Stimulated activated CD4-positive, alpha-beta T cell treated with anti-CD3 and anti-CD28 coated beads, Interleukin-1b, Interleukin-23, amount 100 ng/mL, for 24 hours (primary cell): Measurements from ENCODE around the gene NQO2.
"Not testable (repeated sequence)": the region's sequence is repeated elsewhere in the genome, so short reads cannot be mapped to it uniquely, and the experiment has no call there.

Source experiments
- DNase-seq, 4 experiments: peaks; one replicate each; pipeline ENCODE4 v3.0.0-alpha.2; 2020; ENCODE audit warnings: low read depth in 4 of 4, low spot score in 1 of 4

Gene NQO2

GRCh38 chr6:2969549-2969948 lies 30.1 kb upstream of the NQO2 start:
- DNase-seq = no peak

- DNase-seq = no peak
These were observed 29.5 kb upstream of the NQO2 start for GRCh38 chr6:2970034-2970685.

GRCh38 chr6:2970753-2971419 lies 28.8 kb upstream of the NQO2 start:
- peak in 3 of 4 experiments; percentile 16 to 48 (median 22) for DNase-seq

GRCh38 chr6:2971420-2972218 lies 28.1 kb upstream of the NQO2 start, which contains the start of gene SERPINB6:
TSS of gene SERPINB6 (minus strand) at chr6:2971567. CDS start at chr6:2959332, 12,235 bp downstream.
- DNase-seq = peak in 1 of 4 experiments; percentile 4

GRCh38 chr6:2972219-2972487 lies 27.5 kb upstream of the NQO2 start:
- DNase-seq = not testable (repeated sequence)

- not testable (repeated sequence) for DNase-seq
These were observed 27.0 kb upstream of the NQO2 start for GRCh38 chr6:2972685-2973084.

GRCh38 chr6:2973180-2973579 lies 26.5 kb upstream of the NQO2 start:
- not testable (repeated sequence) for DNase-seq

GRCh38 chr6:2973676-2974075 lies 26.0 kb upstream of the NQO2 start:
- DNase-seq = no peak

- no peak for DNase-seq
These were observed 23.6 kb upstream of the NQO2 start for GRCh38 chr6:2976060-2976459.

GRCh38 chr6:2976571-2977085 lies 23.1 kb upstream of the NQO2 start:
- no peak for DNase-seq

GRCh38 chr6:2977290-2977689 lies 22.4 kb upstream of the NQO2 start:
- no peak for DNase-seq

GRCh38 chr6:2977799-2978590 lies 21.7 kb upstream of the NQO2 start:
- DNase-seq = no peak

- DNase-seq = no peak
These were observed 20.8 kb upstream of the NQO2 start for GRCh38 chr6:2978923-2979322.

GRCh38 chr6:2979819-2980464 lies 19.8 kb upstream of the NQO2 start:
- no peak for DNase-seq

GRCh38 chr6:2980465-2980855 lies 19.2 kb upstream of the NQO2 start:
- no peak for DNase-seq

GRCh38 chr6:2982426-2983117 lies 17.1 kb upstream of the NQO2 start:
- DNase-seq = no peak

- DNase-seq = no peak
These were observed 14.8 kb upstream of the NQO2 start for GRCh38 chr6:2984738-2985406.

- no peak for DNase-seq
These were observed 12.9 kb upstream of the NQO2 start for GRCh38 chr6:2986722-2987221.

- no peak for DNase-seq
These were observed 11.6 kb upstream of the NQO2 start for GRCh38 chr6:2988094-2988425.
